Hematopoietic multipotent progenitor cell treated with erythropoietin and hydrocortisone succinate and interleukin-3 and kit ligand, for 8 days (in vitro differentiated cells): ENCODE data around the gene HMCN2.
"Not testable (repeated sequence)": the region's sequence is repeated elsewhere in the genome, so short reads cannot be mapped to it uniquely, and the experiment has no call there.

Source experiments
- DNase-seq: peaks from one replicate; pipeline ENCODE4 v3.0.0-alpha.2; 2015

Gene HMCN2

DNA sequence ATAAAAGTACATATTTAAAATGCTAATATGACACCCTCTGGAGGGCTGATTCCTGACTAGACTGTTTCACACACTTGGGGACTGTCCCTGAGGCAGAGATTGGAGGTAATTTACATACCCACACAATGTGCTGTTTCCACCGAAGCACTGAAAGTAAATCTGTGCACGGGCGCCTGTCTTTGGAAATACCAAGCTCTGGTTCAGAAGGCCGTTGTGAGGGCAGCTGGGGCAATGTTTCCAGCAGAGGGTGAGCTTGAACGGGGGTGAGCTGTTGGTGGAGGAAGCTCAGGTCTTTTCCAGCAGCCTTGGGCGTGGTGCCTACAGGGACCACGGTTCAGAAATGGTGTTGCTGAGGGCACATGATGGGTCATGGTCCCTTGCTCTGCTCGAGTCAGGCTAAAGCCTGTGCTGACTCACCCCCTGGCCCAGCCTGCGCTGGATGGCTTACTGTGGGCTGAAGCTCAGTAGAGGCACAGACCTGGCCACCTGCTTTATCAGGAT, 25.8 kb upstream of the HMCN2 start:
- peak; percentile 26 for DNase-seq

DNA sequence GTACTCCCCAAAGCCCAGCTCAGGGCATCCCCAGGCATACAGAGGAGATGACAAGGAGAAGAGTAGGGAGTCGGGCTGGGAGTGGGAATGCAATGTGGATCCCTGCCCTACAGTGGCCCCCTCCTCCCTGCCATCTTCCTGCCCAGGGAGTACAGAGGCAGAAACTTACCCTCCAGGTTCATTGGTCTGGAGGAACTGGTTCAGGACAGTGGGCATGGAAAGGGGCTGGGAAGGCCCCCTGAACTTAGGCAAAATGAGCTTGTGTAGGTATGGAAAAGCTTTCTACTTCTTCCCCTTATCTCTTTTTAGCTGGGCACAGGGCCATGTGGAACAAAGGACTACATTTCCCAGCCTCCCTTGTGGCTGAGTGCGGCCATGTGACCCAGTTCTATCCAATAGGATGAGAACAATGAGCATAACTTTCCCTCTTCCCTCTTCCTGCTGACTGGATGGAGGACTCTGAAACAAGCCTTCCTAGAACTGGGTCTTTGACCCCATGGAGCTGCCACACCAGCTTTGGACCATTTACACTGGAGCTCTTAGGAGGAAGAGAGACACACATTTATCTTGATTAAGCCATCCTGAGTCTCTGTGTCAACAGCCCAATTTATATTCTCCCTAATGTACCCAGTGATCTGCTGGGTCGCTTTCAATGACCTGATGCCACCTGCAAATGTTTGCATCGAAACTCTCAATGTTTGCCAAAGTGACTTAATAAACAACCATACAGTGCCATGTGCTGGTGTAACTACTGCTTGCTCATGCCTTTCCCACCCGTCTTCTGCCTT, 25.0 kb upstream of the HMCN2 start:
- peak; percentile 94 for DNase-seq

DNA sequence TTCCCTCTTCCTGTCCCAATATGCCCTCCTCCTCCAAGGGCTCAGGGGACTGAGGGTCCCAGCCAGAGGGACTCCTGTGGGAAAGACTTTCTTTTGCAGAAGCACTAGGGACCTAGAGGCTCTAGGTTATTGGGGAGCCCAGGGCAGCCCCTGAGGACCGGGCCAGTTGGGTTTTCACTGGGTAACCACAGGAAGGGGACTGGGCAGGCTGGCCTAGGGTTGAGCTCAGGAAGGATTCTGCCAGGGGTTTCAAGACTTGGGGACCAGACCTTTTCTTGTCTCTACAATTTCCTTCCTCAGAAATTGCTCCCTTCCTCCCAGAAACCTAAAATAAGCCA, 24.4 kb upstream of the HMCN2 start:
- no peak for DNase-seq

GRCh38 chr9:130242270-130243014, 23.1 kb upstream of the HMCN2 start:
- no peak for DNase-seq

GRCh38 chr9:130243015-130243881, 22.3 kb upstream of the HMCN2 start:
- peak; percentile 92 for DNase-seq

DNA sequence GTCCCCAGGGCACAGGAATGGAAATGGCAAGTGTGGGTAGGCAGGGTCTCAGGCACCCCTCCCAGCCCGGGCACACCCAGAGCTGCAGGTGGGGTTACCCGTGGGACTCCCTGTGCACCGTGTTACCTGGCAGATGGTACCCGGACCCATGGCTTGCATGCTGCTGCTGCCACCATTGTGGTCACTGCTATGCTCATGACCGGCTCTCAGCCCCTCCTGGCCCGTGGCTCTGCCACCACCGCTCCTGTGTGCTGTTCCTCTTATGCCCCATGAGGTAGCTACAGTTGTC, 21.7 kb upstream of the HMCN2 start:
- no peak for DNase-seq

GRCh38 chr9:130244548-130245165, 20.9 kb upstream of the HMCN2 start:
- no peak for DNase-seq

GRCh38 chr9:130245474-130245873, 20.1 kb upstream of the HMCN2 start:
- DNase-seq, result no peak

DNA sequence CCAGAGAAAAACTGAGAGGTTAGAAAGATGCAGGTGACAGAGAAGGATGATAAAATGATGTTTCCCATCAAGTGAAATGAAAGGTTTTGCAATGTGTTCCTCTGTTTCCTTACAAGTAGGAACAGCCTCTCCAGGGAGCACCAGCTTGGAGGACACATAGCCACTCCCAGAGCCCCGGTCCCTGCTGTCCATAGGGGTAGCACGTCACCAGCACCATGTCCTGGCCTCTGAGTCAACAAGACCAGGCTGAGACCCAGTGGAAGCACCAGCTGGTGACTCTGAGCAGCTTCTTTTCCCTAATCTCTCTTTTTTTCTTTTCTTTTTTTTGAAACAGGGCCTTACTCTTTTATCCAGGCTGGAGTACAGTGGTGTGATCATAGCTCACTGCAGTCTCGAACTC, 19.4 kb upstream of the HMCN2 start:
- no peak for DNase-seq

GRCh38 chr9:130254747-130255630, 10.6 kb upstream of the HMCN2 start:
- no peak for DNase-seq

DNA sequence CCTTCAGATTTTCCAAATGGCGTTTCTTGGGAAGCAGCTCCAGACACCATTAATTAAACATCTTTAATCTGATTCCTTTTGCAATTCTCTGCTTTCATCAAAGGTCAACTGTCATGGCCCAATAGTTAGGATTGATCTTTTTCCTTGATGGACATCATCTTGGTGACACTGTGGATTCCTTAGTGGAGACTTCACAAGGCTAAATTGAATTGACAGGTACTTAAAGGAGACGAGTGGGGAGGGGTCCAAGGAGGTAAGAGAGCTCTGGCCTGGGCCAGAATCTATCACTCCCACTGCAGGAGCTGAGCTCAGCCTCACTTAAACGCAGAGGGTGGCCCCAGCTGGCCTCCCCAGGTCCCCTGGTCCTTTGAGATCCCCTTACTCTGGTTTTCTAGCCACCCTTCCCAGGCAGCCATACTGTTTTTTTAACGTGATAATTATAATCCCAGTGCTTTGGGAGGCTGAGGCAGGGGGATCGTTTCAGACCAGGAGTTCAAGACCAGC, 9.9 kb upstream of the HMCN2 start:
- no peak for DNase-seq

- no peak for DNase-seq
These were observed 8.9 kb upstream of the HMCN2 start for GRCh38 chr9:130256644-130257043.

GRCh38 chr9:130258137-130258536, 7.4 kb upstream of the HMCN2 start:
- not testable (repeated sequence) for DNase-seq

DNA sequence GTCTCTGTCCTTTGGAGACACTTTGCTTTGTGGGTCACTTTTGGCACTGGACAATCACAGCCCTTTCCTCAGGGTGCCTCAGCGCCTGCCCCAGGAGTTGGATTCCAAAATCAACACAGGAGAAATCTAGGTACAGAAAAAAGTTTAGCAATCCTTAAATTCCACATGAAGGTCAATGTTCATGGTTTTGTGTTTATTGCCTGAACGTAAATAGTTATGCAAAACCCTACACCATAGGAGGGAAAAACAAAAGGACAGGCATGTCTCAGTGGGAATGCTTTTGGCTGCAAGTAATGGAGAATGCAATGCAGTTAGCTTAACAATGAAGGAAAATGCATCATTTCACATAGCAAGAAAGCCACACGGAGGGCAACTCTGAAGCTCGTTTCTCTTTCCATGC, 6.5 kb upstream of the HMCN2 start:
- no peak for DNase-seq

DNA sequence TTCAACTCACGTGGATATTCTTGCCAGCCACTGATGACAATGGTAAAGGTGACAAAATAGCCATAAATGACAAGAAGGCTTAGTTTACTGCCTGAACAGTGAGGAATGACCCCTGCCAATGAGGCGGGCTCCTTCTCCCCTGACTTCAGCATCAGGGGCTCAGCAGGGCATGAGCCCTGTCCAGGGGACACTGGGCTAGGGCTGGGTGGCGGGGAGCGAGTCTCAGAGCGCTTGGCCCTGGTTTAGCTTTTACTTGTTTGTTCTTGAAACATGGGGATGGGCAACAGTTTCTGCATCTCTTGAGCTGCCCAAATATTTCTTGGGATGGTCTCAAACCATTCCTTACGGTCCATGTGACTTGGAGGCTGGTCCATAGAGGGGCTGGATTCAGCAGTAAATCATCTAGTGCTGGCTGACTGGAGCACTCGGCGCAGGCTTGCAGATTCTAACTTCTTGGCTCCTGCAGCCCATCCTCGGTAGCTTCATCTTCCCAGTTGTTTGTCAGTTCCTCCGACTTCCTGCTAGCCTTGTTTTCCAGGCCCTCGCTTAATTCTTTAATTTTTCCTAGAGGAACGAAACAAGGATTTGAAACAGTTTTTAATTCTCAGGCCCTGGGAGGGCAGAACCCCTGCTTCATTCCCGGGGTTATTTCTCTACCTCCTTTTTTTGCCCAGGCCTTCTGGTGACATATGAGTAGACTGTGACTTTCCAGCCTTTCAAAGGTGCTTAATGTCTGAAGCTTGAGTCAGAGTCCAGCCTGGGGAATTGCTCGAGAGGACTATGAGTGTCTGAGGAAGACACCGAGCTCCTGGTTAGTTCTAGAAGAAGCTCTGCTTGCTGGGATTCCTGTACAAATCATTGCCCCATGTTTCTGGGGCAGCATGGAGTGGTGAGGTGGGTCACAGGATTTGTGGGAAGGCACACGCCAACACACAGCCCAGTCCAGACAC, 4.5 kb upstream of the HMCN2 start:
- DNase-seq, result no peak

DNA sequence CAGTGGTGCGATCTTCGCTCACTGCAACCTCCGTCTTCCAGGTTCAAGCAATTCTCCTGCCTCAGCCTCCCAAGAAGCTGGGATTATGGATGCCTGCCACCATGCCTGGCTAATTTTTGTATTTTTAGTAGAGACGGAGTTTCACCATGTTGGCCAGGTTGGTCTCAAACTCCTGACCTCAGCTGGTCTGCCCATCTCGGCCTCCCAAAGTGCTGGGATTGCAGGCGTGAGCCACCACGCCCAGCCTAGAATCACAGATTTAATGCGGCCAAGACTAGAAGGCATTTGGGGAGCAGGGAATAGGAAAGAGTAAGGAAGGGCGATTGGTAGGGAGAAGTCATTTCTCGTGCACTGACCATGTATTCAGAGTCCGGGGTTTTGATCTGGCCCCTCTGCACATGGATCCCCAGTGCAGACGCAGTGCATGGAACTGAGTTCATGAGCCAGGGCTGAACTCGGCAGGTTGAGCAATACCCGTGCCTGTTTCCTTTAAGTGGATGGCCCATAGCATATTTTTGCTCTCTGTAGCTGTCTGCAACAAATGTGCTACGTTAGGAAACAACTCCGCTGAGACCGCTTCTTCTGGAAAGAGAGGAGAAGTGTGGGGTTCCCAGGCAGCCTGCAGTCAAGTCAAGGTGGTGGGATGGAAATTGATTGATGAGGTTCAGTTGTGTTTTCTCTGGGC, 3.4 kb upstream of the HMCN2 start:
- no peak for DNase-seq

DNA sequence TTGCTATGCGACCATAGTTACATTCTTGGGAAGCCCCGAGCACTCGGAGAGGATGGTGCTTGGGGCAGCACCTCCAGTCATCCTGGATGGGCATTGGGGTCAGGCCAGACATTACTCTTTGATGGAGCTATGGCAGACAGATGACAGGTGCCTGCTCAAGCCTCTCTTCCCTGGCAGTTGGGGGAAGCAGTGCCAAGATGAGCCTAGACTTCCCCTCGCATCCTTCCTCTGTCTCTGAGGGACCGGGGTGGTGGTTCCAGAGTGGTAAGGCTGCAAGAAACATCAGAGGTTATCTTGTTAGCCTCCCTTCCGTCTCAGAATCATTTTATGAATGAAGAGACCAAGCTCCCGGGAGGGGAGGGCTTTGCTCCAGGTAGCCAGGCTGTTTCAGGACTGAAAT, 2.8 kb upstream of the HMCN2 start:
- DNase-seq, result no peak

DNA sequence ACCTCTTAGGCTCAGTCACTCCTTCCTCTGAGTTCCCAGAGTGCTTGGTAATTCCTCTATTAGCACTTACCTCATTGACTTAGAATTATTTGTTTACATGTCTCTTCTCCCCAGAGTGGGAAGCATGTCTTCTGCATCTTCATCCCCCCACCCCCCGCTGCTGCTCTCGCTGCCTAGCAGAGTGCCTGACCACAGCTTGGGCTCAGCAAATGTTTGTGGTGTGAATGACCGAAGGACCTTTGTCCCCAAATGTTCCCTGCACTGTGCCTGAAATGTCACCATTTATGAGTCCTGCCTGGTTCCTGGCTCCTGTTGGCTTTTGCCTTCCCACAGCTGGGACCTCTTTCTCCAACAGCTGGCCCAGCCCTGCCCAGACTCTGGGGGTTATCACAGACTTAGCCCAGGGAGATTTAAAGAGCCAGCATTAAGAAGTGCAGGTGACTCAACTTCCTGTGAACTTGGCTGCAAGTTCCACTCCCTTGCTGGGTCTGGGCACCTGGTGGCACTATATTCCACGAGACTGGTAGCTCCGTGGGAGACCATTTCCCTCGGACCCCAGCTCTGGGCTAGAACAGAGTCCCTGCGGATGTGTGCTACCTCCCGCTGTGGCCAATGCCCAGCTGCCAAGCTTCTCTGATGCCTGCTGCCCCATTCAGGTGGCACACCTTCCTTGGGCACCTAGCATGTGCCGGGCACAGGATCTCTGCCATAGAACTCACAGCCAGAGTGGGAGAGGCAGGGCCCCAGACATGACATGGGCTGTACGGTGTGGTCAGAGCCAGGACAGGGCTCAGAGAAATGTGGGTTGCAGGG, 1.8 kb upstream of the HMCN2 start:
- no peak for DNase-seq
